SK-N-SH treated with all-trans-retinoic acid at 6 μM for 48 hours (cell line): Measurements from ENCODE around the gene NCLN.

Experiments used
- ARNTL ChIP-seq: fragments of 450-650 bp; formaldehyde crosslinking; IDR thresholded peaks from 2 replicates; pipeline ENCODE4 v1.5.0; 2020; ENCODE audit warnings: low read depth, mild to moderate bottlenecking, moderate library complexity, borderline replicate concordance
- BACH2 ChIP-seq: fragments of 250-450 bp; sonication (Bioruptor Pico); IDR thresholded peaks from 2 replicates; pipeline ENCODE4 v1.9.0; 2021; ENCODE audit warnings: mild to moderate bottlenecking, borderline replicate concordance
- ESRRG ChIP-seq: fragments of 250-450 bp; sonication (Bioruptor Pico); IDR thresholded peaks from 2 replicates; pipeline ENCODE4 v1.6.1; 2021; ENCODE audit warnings: mild to moderate bottlenecking
- POU6F1 ChIP-seq: fragments of 250-450 bp; sonication (Bioruptor Pico); IDR thresholded peaks from 2 replicates; pipeline ENCODE4 v1.8.0; 2021; ENCODE audit warnings: low read depth, mild to moderate bottlenecking, moderate library complexity, borderline replicate concordance
- PPARA ChIP-seq: fragments of 250-450 bp; sonication (Bioruptor Pico); IDR thresholded peaks from 2 replicates; pipeline ENCODE4 v1.5.0; 2020; ENCODE audit warnings: mild to moderate bottlenecking, borderline replicate concordance
- RARB ChIP-seq: fragments of 250-450 bp; sonication (Bioruptor Pico); IDR thresholded peaks from 2 replicates; pipeline ENCODE4 v1.8.0; 2021; ENCODE audit warnings: mild to moderate bottlenecking, moderate library complexity
- TSHZ2 ChIP-seq: fragments of 250-450 bp; sonication (Bioruptor Pico); IDR thresholded peaks from 2 replicates; pipeline ENCODE4 v1.5.0; 2020; ENCODE audit warnings: mild to moderate bottlenecking, moderate library complexity
- ZC3H10 ChIP-seq: fragments of 250-450 bp; sonication (Bioruptor Pico); IDR thresholded peaks from 2 replicates; pipeline ENCODE4 v1.5.1; 2021; ENCODE audit warnings: mild to moderate bottlenecking, moderate library complexity
- TF ChIP-seq, protein P1 (sequence below): fragments of 250-450 bp; sonication (Bioruptor Pico); IDR thresholded peaks from 2 replicates; pipeline ENCODE4 v1.8.0; 2020; ENCODE audit warnings: mild to moderate bottlenecking, moderate library complexity, borderline replicate concordance

DNA sequence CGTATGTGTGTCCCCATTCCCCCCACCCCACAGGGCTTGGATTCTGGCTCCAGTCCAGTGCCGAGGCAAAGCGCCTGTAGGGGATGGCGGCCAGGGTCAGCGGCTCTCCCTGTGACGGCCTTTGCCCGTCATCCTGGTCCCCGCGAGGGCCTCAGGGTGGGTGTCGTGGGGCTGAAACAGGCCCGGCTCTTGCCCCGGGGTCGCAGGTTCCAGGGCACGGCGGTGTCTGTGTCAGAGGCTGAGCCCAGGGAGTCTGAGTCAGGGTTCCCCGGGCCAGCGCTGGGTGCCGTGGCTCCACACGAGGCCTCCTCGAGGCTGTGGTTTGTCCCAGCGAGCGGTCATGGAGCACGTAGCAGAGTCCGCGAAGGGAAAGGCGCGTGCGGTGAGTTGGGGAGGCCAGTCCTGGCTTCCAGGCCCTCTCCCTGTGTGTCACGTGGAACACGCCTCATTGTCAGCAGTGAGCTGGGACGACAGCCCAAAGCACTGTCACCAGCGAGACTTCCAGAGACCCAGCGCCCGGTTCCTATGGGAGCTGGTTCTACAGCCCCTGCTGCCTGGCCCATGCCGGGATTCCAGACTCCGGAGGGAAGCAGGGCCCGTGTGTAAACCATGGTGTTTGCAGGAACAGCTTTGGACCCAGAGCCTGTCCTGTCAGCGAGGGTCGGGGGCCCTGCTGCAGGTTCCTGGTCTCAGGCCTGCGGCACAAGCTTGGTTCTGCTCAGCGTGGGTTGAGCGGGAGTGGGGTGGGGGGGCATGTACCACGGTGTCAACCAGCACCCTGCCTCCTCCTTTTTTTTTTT, 13.4 kb downstream of the NCLN start:
- TF ChIP-seq, protein P1, sequence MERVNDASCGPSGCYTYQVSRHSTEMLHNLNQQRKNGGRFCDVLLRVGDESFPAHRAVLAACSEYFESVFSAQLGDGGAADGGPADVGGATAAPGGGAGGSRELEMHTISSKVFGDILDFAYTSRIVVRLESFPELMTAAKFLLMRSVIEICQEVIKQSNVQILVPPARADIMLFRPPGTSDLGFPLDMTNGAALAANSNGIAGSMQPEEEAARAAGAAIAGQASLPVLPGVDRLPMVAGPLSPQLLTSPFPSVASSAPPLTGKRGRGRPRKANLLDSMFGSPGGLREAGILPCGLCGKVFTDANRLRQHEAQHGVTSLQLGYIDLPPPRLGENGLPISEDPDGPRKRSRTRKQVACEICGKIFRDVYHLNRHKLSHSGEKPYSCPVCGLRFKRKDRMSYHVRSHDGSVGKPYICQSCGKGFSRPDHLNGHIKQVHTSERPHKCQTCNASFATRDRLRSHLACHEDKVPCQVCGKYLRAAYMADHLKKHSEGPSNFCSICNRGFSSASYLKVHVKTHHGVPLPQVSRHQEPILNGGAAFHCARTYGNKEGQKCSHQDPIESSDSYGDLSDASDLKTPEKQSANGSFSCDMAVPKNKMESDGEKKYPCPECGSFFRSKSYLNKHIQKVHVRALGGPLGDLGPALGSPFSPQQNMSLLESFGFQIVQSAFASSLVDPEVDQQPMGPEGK (CRISPR knock-in tag), result no peak
- TF ChIP-seq ZC3H10 (CRISPR knock-in tag) (no peak), TSHZ2 (CRISPR knock-in tag) (no peak), RARB (CRISPR knock-in tag) (no peak), ARNTL (no peak), PPARA (CRISPR knock-in tag) (no peak), BACH2 (CRISPR knock-in tag) (no peak), POU6F1 (CRISPR knock-in tag) (no peak), ESRRG (CRISPR knock-in tag) (no peak)
